OCI-LY1 (cell line): Measurements from ENCODE around the gene GRK1.

Experiments used
- H2AFZ ChIP-seq: fragments of 200-600 bp; sonication (generic), shearing (Covaris generic); 2 replicates; pipeline ENCODE4 v1.6.0; 2014; ENCODE audit warnings: antibody characterized with exemption, mild to moderate bottlenecking, low read length
- H3F3A ChIP-seq: fragments of 200-600 bp; sonication (generic), shearing (Covaris generic); 2 replicates; pipeline ENCODE4 v1.6.0; 2014; ENCODE audit warnings: mild to moderate bottlenecking, antibody characterized with exemption, low read length, moderate library complexity; ENCODE audit not compliant: insufficient read depth
- H3K27ac ChIP-seq: fragments of 200-600 bp; sonication (generic); 2 replicates; pipeline ENCODE4 v1.5.1; 2014; ENCODE audit warnings: low read length, mixed run types, mild to moderate bottlenecking, low read depth; ENCODE audit not compliant: poor library complexity, severe bottlenecking
- H3K27me3 ChIP-seq: fragments of 200-600 bp; sonication (generic); 2 replicates; pipeline ENCODE4 v1.6.0; 2014; ENCODE audit warnings: antibody characterized with exemption, mild to moderate bottlenecking, low read length, moderate library complexity; ENCODE audit not compliant: insufficient read depth
- H3K36me3 ChIP-seq: fragments of 200-600 bp; sonication (generic); 2 replicates; pipeline ENCODE4 v1.6.1; 2014; ENCODE audit warnings: mild to moderate bottlenecking, antibody characterized with exemption, low read length, moderate library complexity, mixed read lengths; ENCODE audit not compliant: insufficient read depth
- H3K4me1 ChIP-seq: fragments of 200-600 bp; sonication (generic); 2 replicates; pipeline ENCODE4 v1.5.1; 2014; ENCODE audit warnings: mild to moderate bottlenecking, low read length, moderate library complexity; ENCODE audit not compliant: insufficient read depth, severe bottlenecking
- H3K4me2 ChIP-seq: fragments of 200-600 bp; sonication (generic), shearing (Covaris generic); 2 replicates; pipeline ENCODE4 v1.6.1; 2014; ENCODE audit warnings: low read length
- H3K4me3 ChIP-seq: fragments of 200-600 bp; sonication (generic); 2 replicates; pipeline ENCODE4 v1.5.1; 2014; ENCODE audit warnings: low read length, low read depth, mild to moderate bottlenecking, mixed read lengths; ENCODE audit not compliant: poor library complexity, severe bottlenecking
- H3K79me2 ChIP-seq: fragments of 200-600 bp; shearing (Covaris generic); 2 replicates; pipeline ENCODE4 v1.6.1; 2016; ENCODE audit warnings: mixed run types, low read length, mixed read lengths; ENCODE audit not compliant: insufficient read depth
- H3K9ac ChIP-seq: fragments of 200-600 bp; sonication (generic), shearing (Covaris generic); 2 replicates; pipeline ENCODE4 v1.6.1; 2014; ENCODE audit warnings: mild to moderate bottlenecking, low read length, mixed read lengths
- H3K9me2 ChIP-seq: fragments of 200-600 bp; sonication (generic), shearing (Covaris generic); 2 replicates; pipeline ENCODE4 v1.6.1; 2014; ENCODE audit warnings: low read depth, mild to moderate bottlenecking, low read length, mixed read lengths
- H3K9me3 ChIP-seq: fragments of 200-600 bp; shearing (Covaris generic); 2 replicates; pipeline ENCODE4 v1.6.1; 2014; ENCODE audit warnings: low read length, mixed read lengths
- H4K20me1 ChIP-seq: fragments of 200-600 bp; sonication (generic), shearing (Covaris generic); 2 replicates; pipeline ENCODE4 v1.6.0; 2016; ENCODE audit warnings: mild to moderate bottlenecking, low read length; ENCODE audit not compliant: insufficient read depth
- EZH2 ChIP-seq: fragments of 200-600 bp; sonication (generic), shearing (Covaris generic); IDR thresholded peaks from 2 replicates; pipeline ENCODE4 v1.8.0; 2017; ENCODE audit warnings: borderline replicate concordance, mixed run types, mild to moderate bottlenecking, antibody characterized with exemption, low read length, moderate library complexity, mixed read lengths
- TF ChIP-seq, protein P1 (sequence below): fragments of 200-600 bp; sonication (generic), shearing (Covaris generic); IDR thresholded peaks from 2 replicates; pipeline ENCODE4 v1.5.1; 2017; ENCODE audit warnings: mild to moderate bottlenecking, antibody characterized with exemption, low read length, moderate library complexity, mixed read lengths

Gene GRK1

DNA sequence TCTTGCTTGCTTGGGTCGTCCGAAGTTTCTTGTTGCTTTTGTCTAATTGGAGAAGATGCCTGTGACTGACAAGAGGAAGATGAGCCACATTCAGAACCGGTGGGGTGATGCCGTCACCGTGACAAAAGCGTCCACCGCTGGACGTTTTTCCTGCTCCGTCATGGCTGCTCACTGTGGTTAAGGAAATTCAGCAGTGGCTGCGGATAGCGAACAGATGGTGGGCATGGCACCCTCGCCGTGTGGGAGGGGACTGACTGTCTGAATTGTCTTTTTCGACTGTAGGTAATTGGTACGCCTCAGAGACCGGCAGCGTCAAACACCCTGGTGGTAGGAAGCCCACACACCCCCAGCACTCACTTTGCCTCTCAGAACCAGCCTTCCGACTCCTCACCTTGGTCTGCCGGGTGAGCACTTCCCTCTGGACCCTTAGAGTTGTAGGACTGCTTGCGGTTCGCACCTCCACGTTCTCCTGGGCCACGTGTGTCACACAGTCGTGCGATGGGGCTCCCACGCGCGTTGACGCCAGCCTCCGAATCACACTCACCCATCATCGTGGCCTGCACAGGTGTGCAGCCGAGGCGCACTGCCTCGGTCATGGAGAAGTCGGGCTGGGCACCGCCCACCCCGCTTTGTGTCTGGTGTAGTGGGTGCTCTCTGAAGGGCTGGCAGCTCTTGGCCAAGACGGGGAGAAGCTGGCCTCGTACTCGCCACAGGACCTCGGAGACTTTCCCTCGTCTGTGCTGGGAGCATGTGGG lies 35.5 kb upstream of the GRK1 start:
- peaks cover 7% of the 10 kb centered on the region; the same call in 1 of the 2 replicates for H3K79me2 ChIP-seq
- peaks cover 98% of the 10 kb centered on the region for H3K36me3 ChIP-seq

DNA sequence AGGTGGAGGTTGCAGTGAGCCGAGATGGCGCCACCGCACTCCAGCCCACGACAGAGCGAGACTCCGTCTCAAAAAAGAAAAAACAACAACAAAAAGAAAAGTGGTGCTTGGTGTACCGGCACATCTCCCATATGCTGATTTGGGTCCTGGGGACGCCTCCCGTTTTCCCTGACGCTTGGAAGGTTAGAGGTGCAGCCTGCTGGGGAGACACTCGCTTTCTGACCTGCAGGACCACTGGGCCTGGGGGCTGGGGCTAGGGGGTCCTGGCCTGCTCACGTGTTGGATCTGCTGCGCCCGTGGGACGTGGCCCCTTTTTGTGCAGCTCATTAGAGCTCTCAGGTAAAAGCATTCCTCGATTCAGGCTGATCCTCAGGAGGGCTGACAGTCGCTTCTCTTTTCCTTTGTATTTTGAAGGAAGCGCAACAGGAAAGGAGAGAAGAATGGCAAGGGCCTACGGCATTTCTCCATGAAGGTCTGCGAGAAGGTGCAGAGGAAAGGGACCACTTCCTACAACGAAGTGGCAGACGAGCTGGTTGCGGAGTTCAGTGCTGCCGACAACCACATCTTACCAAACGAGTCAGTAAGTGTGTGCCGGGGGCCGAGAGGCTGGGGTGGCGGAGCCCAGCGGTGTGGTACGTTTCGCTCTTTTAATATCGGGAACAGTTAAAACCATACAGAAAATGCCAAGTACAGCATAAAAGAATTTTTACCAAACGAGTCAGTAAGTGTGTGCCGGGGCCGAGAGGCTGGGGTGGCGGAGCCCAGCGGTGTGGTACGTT lies 34.1 kb upstream of the GRK1 start:
- Histone ChIP-seq H3K36me3 (peaks cover 98% of the 10 kb centered on the region), H3K9ac (no peak overlapping the region), H3K4me3 (no peak overlapping the region), H3K4me1 (no peaks in the 10 kb centered on the region), H3K27me3 (no peaks in the 10 kb centered on the region), H3K27ac (no peak overlapping the region), H4K20me1 (no peaks in the 10 kb centered on the region), H2AFZ (no peak overlapping the region), H3K4me2 (no peak overlapping the region), H3K9me2 (no peaks in the 10 kb centered on the region), H3K9me3 (no peaks in the 10 kb centered on the region), H3K79me2 (no peaks in the 10 kb centered on the region; the same call in 1 of the 2 replicates), H3F3A (no peaks in the 10 kb centered on the region)
- TF ChIP-seq EZH2, result no peak
- TF ChIP-seq, protein P1, sequence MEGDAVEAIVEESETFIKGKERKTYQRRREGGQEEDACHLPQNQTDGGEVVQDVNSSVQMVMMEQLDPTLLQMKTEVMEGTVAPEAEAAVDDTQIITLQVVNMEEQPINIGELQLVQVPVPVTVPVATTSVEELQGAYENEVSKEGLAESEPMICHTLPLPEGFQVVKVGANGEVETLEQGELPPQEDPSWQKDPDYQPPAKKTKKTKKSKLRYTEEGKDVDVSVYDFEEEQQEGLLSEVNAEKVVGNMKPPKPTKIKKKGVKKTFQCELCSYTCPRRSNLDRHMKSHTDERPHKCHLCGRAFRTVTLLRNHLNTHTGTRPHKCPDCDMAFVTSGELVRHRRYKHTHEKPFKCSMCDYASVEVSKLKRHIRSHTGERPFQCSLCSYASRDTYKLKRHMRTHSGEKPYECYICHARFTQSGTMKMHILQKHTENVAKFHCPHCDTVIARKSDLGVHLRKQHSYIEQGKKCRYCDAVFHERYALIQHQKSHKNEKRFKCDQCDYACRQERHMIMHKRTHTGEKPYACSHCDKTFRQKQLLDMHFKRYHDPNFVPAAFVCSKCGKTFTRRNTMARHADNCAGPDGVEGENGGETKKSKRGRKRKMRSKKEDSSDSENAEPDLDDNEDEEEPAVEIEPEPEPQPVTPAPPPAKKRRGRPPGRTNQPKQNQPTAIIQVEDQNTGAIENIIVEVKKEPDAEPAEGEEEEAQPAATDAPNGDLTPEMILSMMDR, result no peak

More for the DNA sequence above, 35.5 kb upstream of the GRK1 start:
- no peak for TF ChIP-seq EZH2
- TF ChIP-seq, protein P1, result no peak
- H3K4me3 ChIP-seq, result no peak overlapping the region
- H3K9me3 ChIP-seq, result no peaks in the 10 kb centered on the region
- no peaks in the 10 kb centered on the region for H3F3A ChIP-seq
- H2AFZ ChIP-seq, result no peak overlapping the region
- no peaks in the 10 kb centered on the region for H3K27me3 ChIP-seq
- no peaks in the 10 kb centered on the region for H3K9me2 ChIP-seq
- no peaks in the 10 kb centered on the region for H4K20me1 ChIP-seq
- no peaks in the 10 kb centered on the region for H3K4me1 ChIP-seq
- H3K4me2 ChIP-seq, result no peak overlapping the region
- no peak overlapping the region for H3K27ac ChIP-seq
- H3K9ac ChIP-seq, result no peak overlapping the region

DNA sequence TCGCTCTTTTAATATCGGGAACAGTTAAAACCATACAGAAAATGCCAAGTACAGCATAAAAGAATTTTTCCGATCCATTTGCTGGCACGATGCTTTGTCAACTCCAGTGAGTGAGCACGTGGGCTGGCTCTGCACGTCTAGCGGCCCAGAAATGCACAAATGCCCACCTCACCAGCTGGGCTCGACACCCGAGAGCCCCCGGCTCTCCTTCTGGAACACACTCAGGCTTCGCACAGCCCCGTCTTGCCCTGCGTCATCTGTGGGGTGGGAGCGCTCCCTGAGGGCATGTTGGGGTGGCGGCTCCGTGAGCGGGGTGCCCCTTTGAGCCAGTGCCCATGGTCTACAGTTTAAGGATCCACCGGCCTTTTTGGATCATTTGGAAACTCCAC lies 33.5 kb upstream of the GRK1 start:
- Histone ChIP-seq H3K27ac (no peak overlapping the region), H3K36me3 (peaks cover 98% of the 10 kb centered on the region), H3K9me2 (no peaks in the 10 kb centered on the region), H3K9me3 (no peaks in the 10 kb centered on the region), H3K4me1 (no peaks in the 10 kb centered on the region), H3K4me3 (no peak overlapping the region), H3K4me2 (no peak overlapping the region), H3K27me3 (no peaks in the 10 kb centered on the region), H4K20me1 (no peaks in the 10 kb centered on the region), H3K79me2 (no peaks in the 10 kb centered on the region; the same call in 1 of the 2 replicates), H2AFZ (no peak overlapping the region), H3K9ac (no peak overlapping the region), H3F3A (no peaks in the 10 kb centered on the region)
- TF ChIP-seq, protein P1, result no peak
- no peak for TF ChIP-seq EZH2
